ENCODE data around the gene CEBPE.

- TF ChIP-seq CSRNP3 (CRISPR knock-in tag; IDR thresholded peaks at IDR 0.05) (no peak), ZFP3 (CRISPR knock-in tag; IDR thresholded peaks at IDR 0.05) (no peak), ISL1 (CRISPR knock-in tag; IDR thresholded peaks at IDR 0.05) (no peak), ARNTL (CRISPR knock-in tag; IDR thresholded peaks at IDR 0.05; ENCODE audit: borderline replicate concordance, low read depth) (no peak), PATZ1 (CRISPR knock-in tag; IDR thresholded peaks at IDR 0.05; ENCODE audit: borderline replicate concordance) (no peak), POU6F1 (CRISPR knock-in tag; IDR thresholded peaks at IDR 0.05; ENCODE audit: borderline replicate concordance, low read depth) (no peak), TSHZ2 (CRISPR knock-in tag; IDR thresholded peaks at IDR 0.05) (no peak), OSR1 (CRISPR knock-in tag; IDR thresholded peaks at IDR 0.05) (no peak), ZFP30 (CRISPR knock-in tag; IDR thresholded peaks at IDR 0.05) (no peak), TCF4 (CRISPR knock-in tag; IDR thresholded peaks at IDR 0.05; ENCODE audit: borderline replicate concordance) (no peak), RARB (CRISPR knock-in tag; IDR thresholded peaks at IDR 0.05) (no peak), ZC3H10 (CRISPR knock-in tag; IDR thresholded peaks at IDR 0.05) (no peak), CREB5 (CRISPR knock-in tag; IDR thresholded peaks at IDR 0.05; ENCODE audit: low read depth) (no peak)
Measured at GRCh38 chr14:23146980-23147379, 27.9 kb upstream of the CEBPE start.
